ENCODE measurements around the gene ZFYVE21.

Gene ZFYVE21

DNA sequence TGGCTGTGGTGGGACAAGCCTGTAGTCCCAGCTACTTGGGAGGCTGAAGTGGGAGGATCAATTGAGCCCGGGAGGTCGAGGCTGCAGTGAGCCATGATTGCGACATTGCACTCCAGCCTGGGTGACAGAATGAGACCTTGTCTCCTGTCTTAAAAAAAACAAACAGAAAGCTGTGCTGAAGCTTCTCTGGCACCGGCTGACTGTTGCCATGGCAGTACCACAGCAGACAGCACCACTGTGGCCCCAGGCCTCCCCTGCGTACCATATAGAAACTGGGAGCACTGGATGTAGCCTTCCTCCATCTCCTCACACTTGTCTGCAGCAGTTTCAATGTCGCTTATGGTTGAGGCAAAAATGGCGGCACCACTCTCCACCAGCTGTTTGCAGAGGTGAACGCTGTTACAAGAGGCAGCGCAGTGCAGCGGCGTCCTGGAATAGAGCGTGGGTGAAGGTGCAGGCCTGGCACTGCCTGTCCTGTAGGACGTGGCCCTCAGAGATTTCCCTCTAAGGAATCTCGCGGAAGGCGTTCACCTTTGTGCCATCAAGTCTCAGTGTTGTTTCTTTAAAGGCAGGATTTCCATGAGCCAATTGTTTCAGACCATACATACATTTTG, 21.9 kb downstream of the ZFYVE21 start:
- DNase-seq (ENCODE audit: low spot score) = no peak

DNA sequence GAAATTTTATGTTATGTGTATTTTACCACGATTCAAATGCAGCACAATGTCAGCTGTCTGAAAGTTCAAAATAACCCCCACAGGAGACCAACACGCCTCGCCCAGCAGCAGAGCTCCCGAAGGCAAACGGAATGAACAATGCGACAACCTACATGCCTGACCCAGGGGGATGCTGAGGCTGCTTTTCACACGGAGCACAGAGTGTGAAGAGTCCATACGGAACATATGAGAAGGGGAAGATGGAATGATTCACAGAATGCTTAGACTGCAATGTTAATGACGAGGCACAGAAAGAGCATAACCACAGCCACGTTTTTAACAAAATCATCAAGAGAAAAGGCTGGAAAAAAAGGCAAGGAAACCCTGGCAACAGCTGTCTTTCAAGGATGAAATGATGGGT, 22.6 kb downstream of the ZFYVE21 start:
- DNase-seq (ENCODE audit: low spot score) = no peak

DNA sequence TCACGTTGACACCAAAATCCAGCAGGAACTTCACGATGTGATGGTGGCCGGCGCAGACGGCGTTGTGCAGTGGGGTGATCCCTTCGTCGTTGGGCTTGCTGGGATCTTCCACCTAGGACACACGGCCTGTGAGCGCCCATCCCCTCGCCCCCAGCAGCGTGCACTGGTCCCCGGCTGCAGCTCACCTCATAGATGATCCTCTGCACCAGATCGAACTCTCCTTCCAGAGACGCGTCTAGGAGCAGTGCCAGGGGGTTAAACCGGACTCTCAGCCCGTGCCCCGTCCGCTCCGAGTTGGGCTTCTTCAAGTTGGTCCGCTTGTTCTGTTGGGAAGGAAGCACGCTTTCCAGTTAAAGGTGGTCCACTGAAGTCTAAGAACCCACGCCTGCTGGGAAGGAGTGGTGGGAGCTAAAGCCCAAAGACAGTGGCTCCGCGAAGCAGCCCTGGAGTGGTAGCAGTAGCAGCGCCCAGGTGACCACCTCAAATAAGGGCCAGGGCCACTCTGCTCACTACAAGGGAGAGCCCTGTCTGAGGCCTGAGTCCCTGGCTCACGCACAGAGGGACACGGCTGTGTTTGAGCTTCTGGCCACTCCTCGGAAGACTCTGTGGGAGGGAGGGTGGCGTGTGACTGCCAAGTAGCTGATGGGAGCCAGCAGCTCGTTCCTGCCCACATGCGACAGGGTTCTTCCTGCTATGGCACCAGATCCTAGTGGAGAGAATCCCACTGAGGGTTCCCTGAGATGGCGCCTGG, 23.3 kb downstream of the ZFYVE21 start:
- no peak for DNase-seq (ENCODE audit: low spot score)

DNA sequence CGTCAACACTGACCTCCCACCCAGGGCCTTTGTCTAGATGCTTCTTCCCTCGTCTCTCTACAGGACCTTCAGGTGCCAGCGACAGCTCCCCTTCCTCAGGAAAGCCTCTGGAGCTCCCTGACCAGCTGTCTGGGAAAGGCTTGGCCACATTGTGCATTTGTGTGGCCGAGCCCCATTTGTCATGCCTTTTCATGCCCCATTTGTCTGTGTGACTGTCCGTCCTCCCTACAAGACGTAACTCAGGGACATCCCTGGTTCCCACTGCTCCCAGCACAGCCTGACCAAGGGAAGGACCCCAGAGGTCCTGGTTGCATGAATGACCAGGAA, 23.8 kb downstream of the ZFYVE21 start:
- no peak for DNase-seq (ENCODE audit: low spot score)

DNA sequence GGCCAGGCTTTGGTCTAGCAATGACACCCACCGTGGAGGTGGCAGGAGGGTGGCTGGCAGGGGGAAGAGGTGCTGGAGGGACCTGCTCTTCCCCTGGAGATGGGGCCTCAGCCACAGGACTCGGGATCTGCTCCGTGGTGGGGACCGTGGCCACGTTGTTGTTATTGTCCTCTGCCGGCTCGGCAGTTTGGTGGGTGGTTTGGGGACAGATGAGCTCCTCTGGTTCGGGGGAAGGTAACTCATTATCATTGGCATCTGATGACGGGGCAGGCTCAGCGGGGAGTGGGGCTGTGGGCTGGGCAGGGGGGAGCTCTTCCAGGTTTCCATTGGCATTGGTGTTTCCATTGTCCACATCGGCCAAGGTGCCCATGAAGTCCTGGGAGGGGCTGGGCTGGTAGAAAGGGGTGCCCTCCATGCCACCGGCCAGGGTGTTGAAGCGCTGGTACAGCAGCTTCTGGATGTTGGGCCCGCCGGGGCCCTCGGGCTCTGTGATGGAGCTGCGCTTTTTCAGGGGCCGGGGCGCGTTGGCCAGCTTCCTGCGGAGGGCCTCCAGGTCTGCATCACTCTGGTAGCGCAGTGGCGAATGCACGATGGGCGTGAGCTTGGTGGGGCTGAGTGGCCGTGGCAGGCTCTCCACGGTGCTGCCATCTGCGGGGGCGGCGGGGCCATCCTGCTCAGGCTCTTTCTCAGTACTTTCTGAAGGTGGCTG, 24.3 kb downstream of the ZFYVE21 start:
- DNase-seq (ENCODE audit: low spot score) = no peak

DNA sequence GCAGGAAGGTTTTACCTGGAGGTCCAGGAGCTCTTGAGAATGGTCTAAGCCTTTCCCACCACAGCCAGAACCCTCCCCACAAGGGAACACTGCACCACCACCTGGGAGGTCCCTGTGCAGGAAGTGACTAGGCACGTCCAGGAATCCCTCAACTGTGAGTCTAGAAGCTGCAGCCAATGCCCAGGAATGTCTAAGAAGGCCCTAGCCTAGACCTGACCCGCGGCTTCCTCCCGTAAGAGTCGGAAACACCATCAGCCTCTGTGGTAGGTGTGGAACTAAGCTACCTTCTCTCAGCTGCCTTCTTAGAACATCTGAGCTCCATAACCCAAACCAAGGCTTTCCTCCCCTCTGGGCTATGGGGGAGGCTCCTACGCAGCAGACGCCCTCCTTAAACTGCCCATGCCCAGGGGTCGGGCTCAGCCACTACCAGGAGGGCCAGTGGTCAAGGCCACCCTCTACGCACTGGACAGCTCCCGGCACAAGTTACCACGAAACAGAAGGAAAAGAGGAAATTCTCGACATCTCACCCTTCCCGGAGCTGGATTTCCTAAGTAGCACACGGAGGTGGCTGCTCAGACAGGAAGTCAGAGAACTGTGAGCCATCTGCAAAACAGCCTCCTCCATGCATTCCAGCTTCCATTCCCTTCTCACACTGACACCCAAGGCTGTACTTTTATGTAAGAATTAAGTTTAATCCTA, 25.5 kb downstream of the ZFYVE21 start:
- no peak for DNase-seq (ENCODE audit: low spot score)

DNA sequence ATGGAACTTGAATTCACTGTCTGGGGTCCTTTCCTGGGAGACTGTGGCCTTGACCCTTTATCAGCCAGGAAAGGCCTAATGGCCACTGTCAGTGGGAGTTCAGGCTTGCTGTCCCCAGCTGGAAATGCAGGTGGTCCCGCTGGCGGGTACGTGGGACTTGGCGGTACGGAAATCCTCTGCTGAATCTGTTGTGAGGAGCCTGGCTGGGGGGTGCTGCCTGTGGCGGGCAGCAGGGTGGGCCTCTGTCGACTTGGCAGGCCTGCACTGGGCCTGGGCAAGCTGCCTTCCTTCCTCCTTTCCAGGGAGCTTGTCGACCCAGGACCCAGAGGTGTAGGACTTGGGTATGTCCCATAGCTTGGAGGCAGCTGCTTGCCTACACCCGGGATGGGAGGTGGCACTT, 26.3 kb downstream of the ZFYVE21 start:
- no peak for DNase-seq (ENCODE audit: low spot score)

DNA sequence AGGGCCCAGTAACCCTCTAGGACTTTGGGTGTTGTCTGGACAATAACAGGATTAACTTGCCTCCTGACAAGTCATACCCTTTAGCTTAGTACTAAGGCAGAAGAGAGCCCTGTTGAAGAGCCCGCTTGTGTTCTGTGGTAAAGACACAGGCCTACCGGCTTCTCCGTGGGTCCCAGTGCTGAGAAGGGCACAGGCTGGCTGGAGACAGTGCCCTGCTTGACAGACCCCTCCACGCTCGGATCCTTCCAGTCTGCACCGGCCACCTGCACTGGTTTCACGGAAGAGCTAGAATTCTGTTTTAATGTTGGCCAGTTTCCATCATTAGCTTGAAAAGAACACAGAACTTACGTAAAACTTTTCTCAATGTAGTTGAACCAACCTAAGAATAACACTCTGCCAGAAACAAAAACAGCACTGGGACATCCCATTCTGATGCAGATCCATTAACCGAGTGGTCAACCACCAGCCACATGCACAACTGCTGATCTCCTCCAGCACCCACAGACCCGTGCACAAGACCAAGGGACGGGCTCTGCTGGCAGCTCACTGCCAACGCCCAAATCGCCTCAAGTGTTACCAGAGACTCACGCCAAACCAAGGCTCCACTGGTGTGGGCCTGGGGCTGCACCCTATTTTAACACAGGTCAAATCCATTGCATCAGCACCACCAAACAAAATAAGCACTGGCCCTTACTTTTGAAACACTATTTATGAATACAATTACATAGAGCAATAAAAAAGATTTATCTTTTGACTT, 27.1 kb downstream of the ZFYVE21 start:
- no peak for DNase-seq (ENCODE audit: low spot score)

DNA sequence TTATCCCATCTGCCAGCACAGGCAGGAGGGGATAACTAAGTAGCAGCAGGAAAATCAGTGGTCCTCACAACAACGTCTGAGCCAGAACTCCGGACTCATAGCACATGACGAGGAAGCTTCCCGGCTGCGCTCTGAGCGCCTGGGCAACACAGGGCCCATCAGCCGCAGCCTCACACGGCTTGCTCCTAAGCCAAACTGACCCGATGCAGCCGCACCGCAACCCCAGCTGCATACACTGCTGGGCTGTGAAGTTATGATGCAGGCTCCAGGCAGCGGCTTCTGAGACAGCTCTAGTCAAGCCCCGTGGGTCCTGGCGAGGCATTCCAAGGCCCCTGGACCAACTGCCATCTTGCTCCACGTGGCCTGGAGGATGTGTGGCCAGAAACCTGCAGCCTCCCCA, 28.1 kb downstream of the ZFYVE21 start:
- DNase-seq (ENCODE audit: low spot score) = no peak

DNA sequence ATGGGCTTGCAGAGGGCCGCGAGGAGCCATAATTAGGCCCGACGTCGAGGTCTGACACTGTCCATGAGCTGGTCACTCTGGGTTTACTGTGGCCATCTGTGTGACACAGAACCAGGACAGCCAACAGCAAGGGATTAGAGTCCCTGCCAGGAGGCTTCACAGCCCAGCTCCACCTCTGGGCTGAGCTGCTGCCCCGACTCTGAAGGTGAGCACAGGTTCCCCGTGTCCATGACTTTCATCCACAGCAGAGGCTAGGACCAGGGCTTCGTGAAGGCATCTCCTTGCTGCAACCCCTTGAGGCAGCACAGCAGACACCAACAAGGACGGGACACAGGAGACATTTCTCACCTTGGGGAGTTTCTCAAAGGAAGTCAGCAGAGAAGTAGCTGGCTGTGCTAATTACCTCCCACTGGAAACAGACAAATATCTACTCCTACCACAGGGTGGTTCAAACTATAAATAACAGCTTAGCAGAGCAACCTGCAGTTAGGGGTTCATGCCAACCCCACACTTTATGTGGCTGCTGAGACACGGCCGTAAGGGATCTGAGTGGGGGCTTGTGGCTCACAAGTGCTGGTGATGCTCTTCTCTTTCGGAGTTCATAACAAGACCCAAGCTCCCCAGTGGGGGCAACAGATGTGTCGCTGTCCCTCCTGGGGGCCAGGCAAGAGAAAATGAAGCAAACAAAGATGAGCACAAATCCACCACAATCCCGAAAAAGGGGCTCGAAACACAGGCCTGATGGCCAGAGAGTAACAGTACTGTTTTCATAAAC, 29.2 kb downstream of the ZFYVE21 start:
- DNase-seq (ENCODE audit: low spot score) = no peak

DNA sequence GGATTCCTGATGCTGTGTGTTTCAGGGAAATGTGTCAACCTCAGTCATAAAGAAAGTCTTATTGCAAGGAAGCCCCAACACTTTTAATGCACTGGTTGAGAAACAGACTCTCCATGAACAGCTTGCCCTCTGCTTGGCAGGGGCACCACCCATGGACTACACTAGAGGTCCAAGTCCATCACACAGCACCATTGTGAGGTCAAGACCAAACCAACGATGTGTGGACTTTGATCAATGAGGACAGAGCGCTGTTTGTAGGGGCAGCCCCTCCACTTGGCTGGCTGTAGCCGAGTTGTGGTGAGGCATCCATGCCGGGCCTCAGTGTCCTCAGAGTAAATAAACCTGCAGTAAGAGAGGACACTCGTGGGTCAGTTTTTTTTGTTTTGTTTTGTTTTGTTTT, 29.8 kb downstream of the ZFYVE21 start:
- no peak for DNase-seq (ENCODE audit: low spot score)

DNA sequence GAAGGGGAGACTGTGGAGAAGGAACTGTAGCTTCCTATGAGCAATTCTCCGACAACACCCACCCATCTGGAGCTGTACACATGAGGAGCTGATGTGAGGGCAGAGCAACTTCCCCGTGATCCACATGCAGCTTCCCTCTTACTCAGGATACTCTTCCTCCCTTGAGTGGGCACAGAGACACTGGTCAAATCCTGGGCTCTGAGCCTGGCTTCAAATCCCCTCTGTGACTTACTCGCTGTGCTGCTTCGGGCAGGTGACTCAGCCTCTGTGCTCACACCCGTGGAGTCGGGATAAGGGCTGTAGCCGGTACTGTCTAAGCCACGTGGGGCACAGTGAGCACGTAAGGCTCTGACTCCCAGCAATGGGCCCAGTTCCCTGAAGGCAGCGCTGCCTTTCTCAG, 31.1 kb downstream of the ZFYVE21 start:
- DNase-seq (ENCODE audit: low spot score) = no peak

DNA sequence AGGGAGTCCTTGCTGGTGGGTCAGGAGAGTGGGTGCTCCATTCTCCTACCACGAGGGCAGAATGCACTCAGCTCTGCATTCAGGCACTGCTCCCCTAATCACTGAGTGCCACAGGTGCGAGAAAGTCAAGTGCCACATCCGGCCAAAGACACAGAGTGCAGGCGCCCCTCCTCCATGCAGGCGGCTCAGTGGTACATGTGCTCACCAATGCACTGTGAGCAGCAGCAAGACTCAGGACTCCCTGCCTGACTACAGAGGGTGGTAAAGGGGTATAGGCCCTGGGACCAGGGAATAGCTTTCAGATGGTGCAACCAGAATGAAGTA, 32.9 kb downstream of the ZFYVE21 start:
- peak; percentile 49 for DNase-seq (ENCODE audit: low spot score)

DNA sequence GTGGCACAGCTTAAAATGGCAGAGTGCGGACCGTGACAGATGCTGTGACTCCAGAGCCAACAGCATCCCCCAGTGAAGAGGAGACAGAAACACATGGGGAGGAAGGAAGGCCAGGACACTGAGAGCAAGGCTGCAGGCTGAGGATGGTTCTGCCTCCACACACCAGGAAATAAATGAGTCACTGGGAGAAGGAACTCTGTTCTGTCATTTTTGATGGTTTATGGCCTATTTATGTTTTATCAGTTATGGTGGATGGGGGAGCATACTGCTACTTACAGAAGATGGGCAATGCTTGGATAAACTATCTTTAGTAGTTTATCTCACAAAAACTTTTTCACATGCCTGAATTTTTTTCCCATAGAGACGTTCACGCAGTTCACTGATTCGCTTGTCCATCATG, 33.8 kb downstream of the ZFYVE21 start:
- DNase-seq (ENCODE audit: low spot score) = no peak

DNA sequence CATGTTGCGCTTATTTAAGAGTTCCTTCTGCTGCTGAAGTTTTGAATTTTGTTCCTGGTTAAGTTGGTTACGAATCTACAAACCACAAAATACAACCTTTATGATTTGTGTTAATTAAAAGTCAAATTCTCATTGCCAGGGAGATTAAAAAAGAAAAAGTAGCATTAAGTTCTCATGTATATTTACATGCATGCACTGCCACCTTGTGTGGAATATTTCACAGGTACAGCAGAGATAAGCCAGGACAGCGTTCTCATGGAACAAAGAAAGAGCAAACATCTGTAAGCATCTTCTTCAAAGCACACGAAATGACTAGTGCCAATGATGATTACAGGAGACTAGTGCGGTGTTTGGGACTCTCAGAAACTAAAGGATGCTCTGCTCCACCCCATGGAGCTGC, 34.2 kb downstream of the ZFYVE21 start:
- no peak for DNase-seq (ENCODE audit: low spot score)

DNA sequence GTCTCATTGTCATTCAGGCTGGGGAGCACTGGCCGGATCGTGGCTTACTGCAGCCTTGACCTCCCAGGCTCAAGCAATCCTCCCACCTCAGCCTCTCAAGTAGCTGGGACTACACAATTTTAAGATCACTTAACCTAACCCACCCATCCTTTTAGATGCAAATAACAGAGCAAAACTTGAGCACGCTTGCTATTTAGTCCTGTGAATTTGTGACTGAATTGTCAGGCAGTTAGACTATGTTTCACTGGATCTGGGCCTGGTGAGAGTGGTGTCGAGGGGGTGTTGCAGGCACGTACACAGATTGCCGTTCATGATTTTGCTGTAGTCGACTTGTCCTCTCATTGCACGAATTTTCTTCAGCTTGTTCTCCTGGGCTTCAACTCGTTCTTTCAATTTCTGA, 38.2 kb downstream of the ZFYVE21 start:
- DNase-seq (ENCODE audit: low spot score) = no peak

DNA sequence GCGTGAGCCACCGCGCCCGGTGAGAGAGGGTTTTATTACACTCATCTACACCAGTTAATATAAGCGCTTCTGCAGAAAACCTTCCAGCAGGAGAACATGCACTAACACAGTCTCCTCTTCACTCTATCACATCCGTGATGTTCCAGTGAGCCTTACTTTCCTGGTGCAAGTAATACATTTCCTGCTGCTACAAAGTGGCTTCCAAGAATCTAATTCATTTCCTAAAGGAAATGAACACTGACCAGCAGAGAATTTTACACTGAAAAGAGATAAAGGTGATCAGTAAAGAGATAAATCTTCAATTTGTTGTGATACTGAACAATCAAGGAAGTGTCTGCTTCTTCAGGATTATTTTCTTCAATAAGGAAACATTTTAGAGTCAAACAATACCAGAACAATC, 39.5 kb downstream of the ZFYVE21 start:
- DNase-seq (ENCODE audit: low spot score) = no peak

DNA sequence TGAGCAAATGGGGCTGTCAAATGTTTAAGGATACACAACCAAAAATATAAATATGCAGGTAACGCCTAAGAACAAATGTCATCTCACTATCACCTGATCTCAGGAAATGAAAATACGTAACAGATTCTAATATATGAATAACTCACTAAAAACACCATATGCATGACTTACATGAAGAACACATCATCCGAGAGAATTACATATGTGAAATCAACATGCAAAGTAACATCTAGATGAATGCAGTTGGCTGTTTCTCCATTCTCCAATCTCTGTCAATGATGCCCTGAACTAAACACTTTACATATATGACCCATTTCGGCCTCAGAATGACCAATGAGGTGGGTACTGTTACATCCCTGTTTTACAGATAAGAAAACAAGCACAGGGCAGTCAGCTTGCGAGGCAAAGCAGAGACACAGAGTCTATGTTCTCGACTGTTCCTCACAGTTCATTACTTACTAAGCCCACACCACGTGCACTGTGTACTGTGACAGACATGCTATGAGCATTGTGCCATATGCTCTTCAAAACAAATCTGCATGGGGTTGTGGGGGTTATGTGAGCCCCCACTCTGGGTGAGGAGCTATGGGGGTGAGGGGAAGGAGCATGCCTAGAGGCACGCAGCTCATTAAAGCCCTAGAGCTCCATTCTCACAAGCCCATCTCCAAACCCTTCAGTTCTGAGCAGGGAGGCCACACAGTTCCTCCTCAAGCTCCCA, 42.6 kb downstream of the ZFYVE21 start:
- DNase-seq (ENCODE audit: low spot score) = no peak

DNA sequence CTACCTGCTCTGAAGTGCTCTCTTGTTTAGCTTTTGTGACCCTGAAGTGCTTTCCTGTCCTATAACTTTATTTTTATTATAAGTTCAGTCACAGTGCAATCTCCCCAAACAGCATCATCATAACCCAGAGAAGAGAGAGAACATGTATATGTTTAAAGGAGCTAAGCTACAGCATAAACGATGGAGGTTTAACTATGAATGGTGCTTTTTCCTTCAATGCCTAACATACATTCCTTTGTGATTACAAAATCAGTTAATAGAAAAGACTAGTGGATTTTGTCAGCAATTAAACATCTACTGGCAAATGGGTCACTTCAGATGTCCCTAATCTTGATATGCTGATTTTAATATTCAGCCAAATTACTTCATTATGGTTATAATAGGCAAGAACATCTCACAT, 46.4 kb downstream of the ZFYVE21 start:
- no peak for DNase-seq (ENCODE audit: low spot score)

DNA sequence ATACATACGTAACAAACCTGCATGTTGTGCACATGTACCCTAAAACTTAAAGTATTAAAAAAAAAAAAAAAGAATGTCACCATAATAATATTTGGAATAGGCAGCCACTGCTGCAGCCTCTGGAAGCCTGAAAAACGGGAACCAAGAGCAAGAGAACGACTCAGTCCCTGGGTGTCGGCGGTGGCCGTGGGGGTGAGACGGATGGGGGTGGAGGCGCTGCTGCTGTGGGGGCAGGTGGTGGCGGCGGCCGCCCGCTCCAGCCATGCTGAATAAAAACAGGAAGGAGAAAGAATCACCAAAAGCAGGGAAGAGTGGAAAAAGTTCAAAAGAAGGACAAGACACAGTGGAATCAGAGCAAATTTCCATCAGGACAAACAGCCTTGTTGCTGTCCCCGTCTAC, 46.9 kb downstream of the ZFYVE21 start:
- no peak for DNase-seq (ENCODE audit: low spot score)
